WERI-Rb-1 (cell line): ENCODE data around the gene TAS2R13.

Source experiments
- DNase-seq: peaks from one replicate; pipeline ENCODE4 v3.0.0-alpha.2; 2020
- H3K27ac ChIP-seq: fragments of 250-450 bp; sonication (Bioruptor Pico); 2 replicates; pipeline ENCODE4 v1.5.1; 2020; ENCODE audit warnings: mild to moderate bottlenecking, moderate library complexity
- H3K27me3 ChIP-seq: fragments of 250-450 bp; sonication (Bioruptor Pico); 2 replicates; pipeline ENCODE4 v1.5.1; 2021; ENCODE audit warnings: mild to moderate bottlenecking, low read depth, moderate library complexity; ENCODE audit not compliant: insufficient read depth, severe bottlenecking
- H3K36me3 ChIP-seq: fragments of 250-450 bp; sonication (Bioruptor Pico); 2 replicates; pipeline ENCODE4 v1.5.1; 2020; ENCODE audit warnings: mild to moderate bottlenecking, moderate library complexity
- H3K4me3 ChIP-seq: 2 replicates; pipeline ENCODE4 v1.5.1; 2011; ENCODE audit warnings: low read depth, mild to moderate bottlenecking, control low read depth, low read length
- H3K9me3 ChIP-seq: fragments of 250-450 bp; sonication (Bioruptor Pico); 2 replicates; pipeline ENCODE4 v1.5.1; 2021; ENCODE audit warnings: mild to moderate bottlenecking, moderate library complexity; ENCODE audit not compliant: severe bottlenecking
- CTCF ChIP-seq: IDR thresholded peaks from 2 replicates; pipeline ENCODE4 v1.5.1; 2011; ENCODE audit warnings: low read depth, mild to moderate bottlenecking, control low read depth, inconsistent platforms, low read length

TAS2R13 gene

GRCh38 chr12:10941916-10942607, 32.7 kb upstream of the TAS2R13 start:
- no peak for TF ChIP-seq CTCF
- DNase-seq, result no peak

GRCh38 chr12:10941369-10941768, 32.0 kb upstream of the TAS2R13 start:
- no peak for TF ChIP-seq CTCF
- Histone ChIP-seq H3K27me3 (no peaks in the 10 kb centered on the region), H3K9me3 (no peaks in the 10 kb centered on the region), H3K4me3 (no peak overlapping the region), H3K36me3 (no peaks in the 10 kb centered on the region), H3K27ac (no peak overlapping the region)
- DNase-seq, result no peak

More at GRCh38 chr12:10941916-10942607, 32.7 kb upstream of the TAS2R13 start:
- Histone ChIP-seq H3K27ac (no peak overlapping the region), H3K4me3 (no peak overlapping the region), H3K9me3 (no peaks in the 10 kb centered on the region), H3K36me3 (no peaks in the 10 kb centered on the region), H3K27me3 (no peaks in the 10 kb centered on the region)

DNA sequence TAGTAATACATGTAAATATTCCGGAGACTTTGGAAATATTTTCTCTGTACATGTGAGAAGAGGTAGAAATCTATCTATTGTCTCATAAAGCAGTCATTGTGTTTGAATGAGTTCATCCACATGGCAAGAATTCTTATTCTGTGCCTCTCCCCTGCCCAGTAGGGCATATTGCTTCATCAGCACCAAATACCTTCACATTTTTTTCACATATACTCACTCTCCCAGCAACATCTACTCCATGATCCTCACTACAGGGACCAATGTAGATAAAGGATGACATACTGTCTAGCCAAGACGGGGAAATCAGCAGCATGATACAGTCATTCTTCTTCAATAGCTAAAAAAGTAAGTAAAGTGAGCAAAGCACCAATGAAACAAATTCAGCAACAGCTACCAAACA, 31.0 kb upstream of the TAS2R13 start:
- Histone ChIP-seq H3K27me3 (no peaks in the 10 kb centered on the region), H3K27ac (no peak overlapping the region), H3K9me3 (no peaks in the 10 kb centered on the region), H3K36me3 (no peaks in the 10 kb centered on the region), H3K4me3 (no peak overlapping the region)
- DNase-seq, result no peak
- TF ChIP-seq CTCF, result no peak

DNA sequence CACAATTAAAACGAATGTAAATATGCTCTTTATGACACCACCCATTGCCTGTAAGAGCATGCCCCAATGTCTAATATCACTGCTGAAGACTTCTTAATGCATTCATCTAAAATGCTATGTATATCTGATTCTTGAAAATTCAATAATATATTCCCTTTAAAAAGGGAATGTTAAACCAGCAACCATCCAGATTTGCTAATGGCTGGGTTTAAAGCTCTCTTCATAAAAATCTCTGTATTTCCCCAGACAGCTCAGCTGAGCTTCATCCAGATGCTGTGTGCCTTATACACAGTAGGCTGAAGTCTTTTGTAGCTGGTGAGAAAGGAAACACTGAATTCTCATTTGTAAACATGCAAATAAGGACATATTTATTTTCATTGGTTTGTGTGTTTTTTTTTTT, 29.8 kb upstream of the TAS2R13 start, which contains the start of gene TAS2R14:
TAS2R14 (minus strand) TSS at position 101 of the 400 bp plus-strand sequence; CDS start at position 45, 56 bp downstream.
- DNase-seq, result no peak
- no peak within 1 kb of the TSS for H3K27ac ChIP-seq
- H3K36me3 ChIP-seq, result no peaks in the 10 kb centered on the region
- H3K9me3 ChIP-seq, result no peaks in the 10 kb centered on the region
- TF ChIP-seq CTCF, result no peak
- H3K4me3 ChIP-seq, result no peak within 1 kb of the TSS
- no peaks in the 10 kb centered on the region for H3K27me3 ChIP-seq

GRCh38 chr12:10936506-10936905, 27.1 kb upstream of the TAS2R13 start:
- TF ChIP-seq CTCF, result no peak
- DNase-seq, result no peak
- H3K36me3 ChIP-seq, result no peaks in the 10 kb centered on the region
- no peaks in the 10 kb centered on the region for H3K27me3 ChIP-seq
- H3K27ac ChIP-seq, result no peak overlapping the region
- no peaks in the 10 kb centered on the region for H3K9me3 ChIP-seq
- H3K4me3 ChIP-seq, result no peak overlapping the region
